Pulmonary artery endothelial cell (primary cell): ENCODE measurements around the gene BLM. TPM values are rescaled to one million over a fixed set of nuclear protein-coding genes. Genes with fewer than 3 reads are reported as not detected.
"Not testable (repeated sequence)": the region's sequence is repeated elsewhere in the genome, so short reads cannot be mapped to it uniquely, and the experiment has no call there.

Source experiments
- DNase-seq: peaks from one replicate; pipeline ENCODE4 v3.0.0-alpha.2; 2011; ENCODE audit warnings: low read depth, low spot score
- total RNA-seq: library from RNA; depleted of rRNA; stranded (reverse); fragments of >200 nt; gene quantifications from 2 replicates; pipeline ENCODE4 v1.2.3, GENCODE V29; 2014

BLM gene
- 6.5 and 9.0 TPM in 2 replicates for total RNA-seq

- DNase-seq: peak; percentile 89
Observed at GRCh38 chr15:90716976-90717821, at the start of gene BLM. Gene BLM, plus strand, starts transcription at chr15:90717346. Its CDS starts 30,047 bp downstream, at chr15:90747393.

- not testable (repeated sequence) for DNase-seq
Observed at GRCh38 chr15:90667755-90668345, 49.3 kb upstream of the BLM start.

GRCh38 chr15:90670631-90671030 is 46.5 kb upstream of the BLM start:
- DNase-seq: not testable (repeated sequence)

- no peak for DNase-seq
Observed at GRCh38 chr15:90671216-90671615, 45.9 kb upstream of the BLM start.

GRCh38 chr15:90673357-90673756 is 43.8 kb upstream of the BLM start:
- not testable (repeated sequence) for DNase-seq

GRCh38 chr15:90674476-90674875 is 42.7 kb upstream of the BLM start:
- DNase-seq: no peak

GRCh38 chr15:90675464-90675863 is 41.7 kb upstream of the BLM start:
- DNase-seq: no peak

- DNase-seq: no peak
Observed at GRCh38 chr15:90677807-90678790, 39.0 kb upstream of the BLM start.

- no peak for DNase-seq
Observed at GRCh38 chr15:90679959-90680358, 37.2 kb upstream of the BLM start.

- DNase-seq: no peak
Observed at GRCh38 chr15:90680371-90680935, 36.7 kb upstream of the BLM start.

- DNase-seq: no peak
Observed at GRCh38 chr15:90681056-90681455, 36.1 kb upstream of the BLM start.

- DNase-seq: peak; percentile 10
Observed at GRCh38 chr15:90681480-90681879, 35.7 kb upstream of the BLM start.

- no peak for DNase-seq
Observed at GRCh38 chr15:90683371-90683770, 33.8 kb upstream of the BLM start.

GRCh38 chr15:90683876-90684275 is 33.3 kb upstream of the BLM start:
- DNase-seq: no peak

- no peak for DNase-seq
Observed at GRCh38 chr15:90684281-90684680, 32.9 kb upstream of the BLM start.

- no peak for DNase-seq
Observed at GRCh38 chr15:90685591-90686434, 31.3 kb upstream of the BLM start.

- no peak for DNase-seq
Observed at GRCh38 chr15:90686435-90687218, 30.5 kb upstream of the BLM start.

- not testable (repeated sequence) for DNase-seq
Observed at GRCh38 chr15:90689326-90689961, 27.7 kb upstream of the BLM start.

GRCh38 chr15:90690585-90690984 is 26.6 kb upstream of the BLM start:
- no peak for DNase-seq
